KMS-11 (cell line): ENCODE data around the gene NPM3.

Experiments used
- H2AFZ ChIP-seq: fragments of 200-600 bp; sonication (generic); 2 replicates; pipeline ENCODE4 v1.6.1; 2016; ENCODE audit warnings: antibody characterized with exemption, mixed run types, low read depth
- H3K27ac ChIP-seq: fragments of 200-600 bp; sonication (generic); 2 replicates; pipeline ENCODE4 v1.6.1; 2016; ENCODE audit warnings: mild to moderate bottlenecking, mixed run types
- H3K27me3 ChIP-seq: fragments of 200-600 bp; sonication (generic); 2 replicates; pipeline ENCODE4 v1.6.1; 2017; ENCODE audit warnings: mild to moderate bottlenecking, low read depth, mixed run types, moderate library complexity; ENCODE audit not compliant: insufficient read depth
- H3K36me3 ChIP-seq: fragments of 200-600 bp; sonication (generic); 2 replicates; pipeline ENCODE4 v1.6.1; 2017; ENCODE audit warnings: mild to moderate bottlenecking, mixed run types; ENCODE audit not compliant: insufficient read depth
- H3K4me1 ChIP-seq: fragments of 200-600 bp; sonication (generic); 2 replicates; pipeline ENCODE4 v1.6.1; 2016; ENCODE audit warnings: mild to moderate bottlenecking, low read depth, mixed run types; ENCODE audit not compliant: poor library complexity, severe bottlenecking
- H3K4me2 ChIP-seq: fragments of 200-600 bp; sonication (generic); 2 replicates; pipeline ENCODE4 v1.7.0; 2016; ENCODE audit warnings: mild to moderate bottlenecking, mixed run types
- H3K4me3 ChIP-seq: fragments of 200-600 bp; sonication (generic); IDR thresholded peaks from 2 replicates; pipeline ENCODE4 v1.6.1; 2017; ENCODE audit warnings: low read depth, low read length, mixed read lengths; ENCODE audit not compliant: insufficient read depth
- H3K79me2 ChIP-seq: fragments of 200-600 bp; sonication (generic); 2 replicates; pipeline ENCODE4 v1.6.1; 2016; ENCODE audit warnings: low read depth, mixed run types; ENCODE audit not compliant: insufficient read depth
- H3K9ac ChIP-seq: fragments of 200-600 bp; sonication (generic); 2 replicates; pipeline ENCODE4 v1.6.1; 2016; ENCODE audit warnings: mild to moderate bottlenecking, mixed run types
- H4K20me1 ChIP-seq: fragments of 200-600 bp; sonication (generic); 2 replicates; pipeline ENCODE4 v1.6.1; 2016; ENCODE audit warnings: mild to moderate bottlenecking, mixed run types; ENCODE audit not compliant: insufficient read depth
- CTCF ChIP-seq: fragments of 200-600 bp; sonication (generic); conservative IDR thresholded peaks from 2 replicates; pipeline ENCODE4 v1.6.1; 2017; ENCODE audit warnings: low read depth, mild to moderate bottlenecking, antibody characterized with exemption, low read length, moderate library complexity, mixed read lengths

The NPM3 gene

DNA sequence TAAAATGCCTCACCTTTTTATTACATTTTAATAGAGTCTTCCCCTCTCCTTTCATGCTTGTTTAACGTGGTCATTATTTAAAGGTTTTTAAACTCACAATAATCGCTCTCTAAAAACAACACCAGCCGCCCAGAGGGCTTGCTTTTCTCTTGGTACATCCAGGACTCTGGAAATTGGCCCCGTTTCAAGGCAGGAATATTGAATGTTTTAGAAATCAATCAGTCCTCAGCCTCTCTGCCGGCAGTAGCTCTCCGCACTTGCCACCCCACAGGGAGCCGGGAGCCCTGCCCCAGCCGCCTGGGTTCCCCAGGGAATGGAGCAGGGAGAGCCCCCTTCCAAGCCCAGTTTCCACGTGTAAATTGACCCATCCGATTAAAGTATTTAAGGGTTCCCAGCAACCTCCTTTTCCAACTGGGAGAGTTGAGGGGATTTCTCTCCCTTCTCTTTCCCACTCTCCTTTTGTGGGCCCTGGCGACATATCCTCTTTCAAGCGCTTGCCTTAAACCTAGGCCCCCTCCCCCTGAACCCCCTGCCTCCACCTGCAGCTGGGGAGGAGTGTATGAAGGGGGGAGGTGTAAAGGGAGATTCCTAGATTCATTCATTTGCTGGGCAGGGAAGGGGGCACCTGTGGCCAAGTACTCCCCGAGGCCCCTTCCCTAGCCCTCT lies 9.2 kb downstream of the NPM3 start:
- Histone ChIP-seq H3K4me3 (no peak overlapping the region), H3K27me3 (peaks cover 22% of the 10 kb centered on the region), H3K9ac (no peak overlapping the region), H3K4me1 (no peaks in the 10 kb centered on the region), H2AFZ (no peak overlapping the region), H3K4me2 (no peak overlapping the region), H3K27ac (no peak overlapping the region), H4K20me1 (no peaks in the 10 kb centered on the region), H3K79me2 (no peaks in the 10 kb centered on the region), H3K36me3 (no peaks in the 10 kb centered on the region)
- TF ChIP-seq CTCF, result no peak

DNA sequence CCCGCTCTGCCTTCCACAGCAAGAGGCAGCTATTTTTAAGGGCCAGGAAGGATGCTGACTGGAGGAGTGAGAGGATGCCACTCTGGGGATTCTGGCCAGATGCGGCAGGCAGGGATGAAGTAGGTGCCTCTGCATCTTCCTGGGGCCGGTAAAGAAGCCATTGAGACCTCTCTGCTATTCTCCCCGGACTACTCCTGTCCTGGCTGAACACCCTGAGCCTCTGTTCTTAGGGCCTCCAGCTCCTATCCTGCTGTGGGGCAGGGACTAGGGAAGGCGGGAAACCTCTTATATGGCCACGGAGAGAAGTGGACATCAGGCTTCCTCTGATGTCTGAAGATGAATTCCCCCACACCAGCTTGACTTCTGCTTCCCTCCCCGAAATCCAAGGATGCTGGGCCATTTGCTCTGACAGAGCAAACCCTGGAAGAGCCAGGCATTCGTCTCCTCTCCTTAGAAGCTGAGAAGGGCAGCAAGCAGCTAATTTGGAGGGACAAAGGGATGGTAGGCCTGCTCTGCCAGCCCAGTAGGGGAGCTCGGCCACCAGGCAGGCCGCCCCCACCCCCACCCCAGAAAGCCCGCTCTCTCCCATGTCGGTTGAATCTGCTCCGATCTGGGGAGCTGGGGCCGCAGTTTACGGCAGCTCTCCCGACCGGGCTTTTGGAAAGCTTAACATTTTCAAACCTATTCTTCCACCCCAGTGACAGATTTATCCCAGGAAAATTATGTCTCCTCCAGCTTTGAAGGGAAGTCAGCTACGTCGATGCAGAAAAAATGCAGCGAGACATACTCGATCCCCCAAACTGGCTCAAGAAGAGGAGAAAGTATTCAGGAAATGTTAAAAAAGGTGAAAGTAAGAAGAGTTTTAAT lies 10.1 kb downstream of the NPM3 start:
- no peaks in the 10 kb centered on the region for H4K20me1 ChIP-seq
- H3K4me1 ChIP-seq, result no peaks in the 10 kb centered on the region
- no peak overlapping the region for H3K9ac ChIP-seq
- H3K36me3 ChIP-seq, result no peaks in the 10 kb centered on the region
- no peaks in the 10 kb centered on the region for H3K79me2 ChIP-seq
- H3K27ac ChIP-seq, result no peak overlapping the region
- H3K27me3 ChIP-seq, result peaks cover 22% of the 10 kb centered on the region
- no peak overlapping the region for H3K4me3 ChIP-seq
- TF ChIP-seq CTCF, result no peak
- no peak overlapping the region for H3K4me2 ChIP-seq
- no peak overlapping the region for H2AFZ ChIP-seq

- no peak overlapping the region for H3K27ac ChIP-seq
- H3K9ac ChIP-seq, result no peak overlapping the region
- H3K4me3 ChIP-seq, result no peak overlapping the region
- H3K4me2 ChIP-seq, result no peak overlapping the region
- peaks cover 22% of the 10 kb centered on the region for H3K27me3 ChIP-seq
- no peaks in the 10 kb centered on the region for H3K36me3 ChIP-seq
- no peaks in the 10 kb centered on the region for H3K79me2 ChIP-seq
- H3K4me1 ChIP-seq, result no peaks in the 10 kb centered on the region
- H2AFZ ChIP-seq, result no peak overlapping the region
- TF ChIP-seq CTCF, result no peak
- no peaks in the 10 kb centered on the region for H4K20me1 ChIP-seq
These were observed 11.0 kb downstream of the NPM3 start for GRCh38 chr10:101772017-101772894.

DNA sequence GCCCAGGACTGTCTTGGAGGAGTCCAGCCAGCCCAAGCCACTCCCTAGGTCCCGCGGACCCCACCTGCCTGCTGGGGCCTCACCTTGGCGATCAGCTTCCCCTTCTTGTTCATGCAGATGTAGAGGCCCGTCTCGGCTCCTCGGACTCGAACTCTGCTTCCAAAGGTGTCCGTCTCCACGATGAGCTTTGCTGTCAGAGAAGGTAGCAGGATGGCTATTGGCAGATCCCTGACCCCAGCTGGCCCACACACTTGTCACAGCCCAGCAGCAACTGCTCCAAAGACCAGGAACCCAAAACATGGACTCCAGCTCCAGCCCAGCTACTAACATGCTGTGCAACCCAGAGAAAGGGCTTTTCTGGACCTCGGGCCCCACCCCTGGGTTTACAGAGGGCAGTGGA lies 11.9 kb downstream of the NPM3 start:
- Histone ChIP-seq H3K27ac (no peak overlapping the region), H3K9ac (no peak overlapping the region), H3K79me2 (no peaks in the 10 kb centered on the region), H3K36me3 (no peaks in the 10 kb centered on the region), H3K4me1 (no peaks in the 10 kb centered on the region), H4K20me1 (no peaks in the 10 kb centered on the region), H3K4me2 (no peak overlapping the region), H3K4me3 (no peak overlapping the region), H2AFZ (no peak overlapping the region), H3K27me3 (peaks cover 22% of the 10 kb centered on the region)
- no peak for TF ChIP-seq CTCF
